ENCODE results near the gene AGBL4.

GRCh38 chr1:48665708-48666407 lies 1357.9 kb downstream of the AGBL4 start:
- no peak for TF ChIP-seq CTCF (IDR thresholded peaks at IDR 0.05)
- TF ChIP-seq POLR2A (IDR thresholded peaks at IDR 0.05; ENCODE audit: low read depth) = no peak
- TF ChIP-seq EP300 (IDR thresholded peaks at IDR 0.05) = no peak
- TF ChIP-seq POLR2AphosphoS5 (IDR thresholded peaks at IDR 0.05) = no peak
